IMR-90 (cell line): ENCODE measurements around the gene PITPNB.
A peak's percentile ranks its signal among the peaks of the same experiment; 100 is the strongest.

ENCODE experiments used
- BHLHE40 ChIP-seq: fragments of 150-350 bp; IDR thresholded peaks from 2 replicates; pipeline ENCODE4 v1.6.1; 2016; ENCODE audit warnings: mild to moderate bottlenecking, low read depth, low read length
- CHD1 ChIP-seq: IDR thresholded peaks from 2 replicates; pipeline ENCODE4 v1.6.1; 2012; ENCODE audit warnings: low read depth, low read length, improper control_type of control experiment
- FOS ChIP-seq: fragments of 150-350 bp; IDR thresholded peaks from 2 replicates; pipeline ENCODE4 v1.6.1; 2016; ENCODE audit warnings: low read depth, low read length
- MAFK ChIP-seq: IDR thresholded peaks from 2 replicates; pipeline ENCODE4 v1.6.1; 2012; ENCODE audit warnings: low read depth, low read length, improper control_type of control experiment
- MAZ ChIP-seq: IDR thresholded peaks from 2 replicates; pipeline ENCODE4 v1.6.1; 2012; ENCODE audit warnings: low read depth, mild to moderate bottlenecking, low read length, improper control_type of control experiment, moderate library complexity, borderline replicate concordance
- MXI1 ChIP-seq: IDR thresholded peaks from 2 replicates; pipeline ENCODE4 v1.6.1; 2012; ENCODE audit warnings: low read depth, mild to moderate bottlenecking, low read length, moderate library complexity, borderline replicate concordance
- POLR2A ChIP-seq: IDR thresholded peaks from 2 replicates; pipeline ENCODE4 v1.6.1; 2012; ENCODE audit warnings: mild to moderate bottlenecking, low read depth, low read length
- RAD21 ChIP-seq: IDR thresholded peaks from 2 replicates; pipeline ENCODE4 v1.6.1; 2012; ENCODE audit warnings: low read length, improper control_type of control experiment
- RFX5 ChIP-seq: IDR thresholded peaks from 2 replicates; pipeline ENCODE4 v1.8.0; 2012; ENCODE audit warnings: low read depth, mild to moderate bottlenecking, low read length, moderate library complexity
- SMC3 ChIP-seq: fragments of 150-350 bp; IDR thresholded peaks from 2 replicates; pipeline ENCODE4 v1.6.1; 2016; ENCODE audit warnings: low read depth, mild to moderate bottlenecking, antibody characterized with exemption, low read length, moderate library complexity
- TF ChIP-seq, protein P1 (sequence below): conservative IDR thresholded peaks from 2 replicates; pipeline ENCODE4 v1.5.1; 2012; ENCODE audit warnings: mild to moderate bottlenecking, low read depth, low read length, improper control_type of control experiment
- TF ChIP-seq, protein P2 (sequence below): fragments of 150-350 bp; IDR thresholded peaks from 2 replicates; pipeline ENCODE4 v1.6.1; 2017; ENCODE audit warnings: mild to moderate bottlenecking, antibody characterized with exemption, low read length, low read depth
- TF ChIP-seq, protein P3 (sequence below): fragments of 150-350 bp; IDR thresholded peaks from 2 replicates; pipeline ENCODE4 v1.6.1; 2016; ENCODE audit warnings: low read depth, mild to moderate bottlenecking, low read length, moderate library complexity, borderline replicate concordance

DNA sequence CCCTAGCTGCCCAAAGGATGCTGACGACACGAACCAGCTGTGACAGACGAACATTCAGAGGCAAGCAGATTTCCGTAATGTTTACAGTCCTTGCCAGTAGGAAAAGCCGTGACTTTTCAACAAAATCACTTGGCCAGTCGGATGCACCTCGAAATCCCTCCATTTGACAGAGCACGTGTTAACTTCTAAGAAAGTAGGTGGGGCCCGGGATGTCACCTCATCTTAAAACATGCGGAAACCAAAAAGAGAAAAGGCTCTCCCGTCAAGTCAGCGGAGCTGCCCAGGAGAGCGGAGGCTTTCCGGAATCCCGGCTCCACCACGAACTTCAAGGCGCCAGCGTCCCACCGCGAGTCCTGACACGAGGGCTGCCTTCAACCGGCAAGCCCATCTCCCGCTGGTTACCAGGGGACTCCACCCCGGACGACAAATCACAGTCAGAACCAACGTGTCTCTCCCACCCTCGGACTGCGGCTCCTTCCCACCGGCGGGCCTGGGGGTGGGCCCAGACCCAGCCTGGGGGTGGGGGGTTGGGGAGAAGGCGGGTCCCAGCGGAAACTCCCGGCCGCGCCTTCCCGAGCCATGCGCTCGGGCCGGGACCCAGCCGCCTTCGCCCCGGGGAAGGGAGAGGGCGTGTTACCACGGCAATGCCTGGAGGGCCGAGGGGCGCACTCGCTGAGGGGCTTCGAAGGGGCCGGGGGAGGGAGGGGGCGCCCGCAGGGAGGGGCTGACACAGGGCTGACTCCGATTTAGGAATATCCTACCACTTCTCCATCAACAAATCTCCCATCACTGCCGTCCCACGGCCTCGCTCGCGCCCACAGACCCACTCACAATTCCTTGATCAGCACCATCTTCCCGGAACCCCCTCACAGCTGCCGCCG is 475 bp downstream of the PITPNB start:
- peak; percentile 65 for TF ChIP-seq POLR2A
- TF ChIP-seq, protein P1, sequence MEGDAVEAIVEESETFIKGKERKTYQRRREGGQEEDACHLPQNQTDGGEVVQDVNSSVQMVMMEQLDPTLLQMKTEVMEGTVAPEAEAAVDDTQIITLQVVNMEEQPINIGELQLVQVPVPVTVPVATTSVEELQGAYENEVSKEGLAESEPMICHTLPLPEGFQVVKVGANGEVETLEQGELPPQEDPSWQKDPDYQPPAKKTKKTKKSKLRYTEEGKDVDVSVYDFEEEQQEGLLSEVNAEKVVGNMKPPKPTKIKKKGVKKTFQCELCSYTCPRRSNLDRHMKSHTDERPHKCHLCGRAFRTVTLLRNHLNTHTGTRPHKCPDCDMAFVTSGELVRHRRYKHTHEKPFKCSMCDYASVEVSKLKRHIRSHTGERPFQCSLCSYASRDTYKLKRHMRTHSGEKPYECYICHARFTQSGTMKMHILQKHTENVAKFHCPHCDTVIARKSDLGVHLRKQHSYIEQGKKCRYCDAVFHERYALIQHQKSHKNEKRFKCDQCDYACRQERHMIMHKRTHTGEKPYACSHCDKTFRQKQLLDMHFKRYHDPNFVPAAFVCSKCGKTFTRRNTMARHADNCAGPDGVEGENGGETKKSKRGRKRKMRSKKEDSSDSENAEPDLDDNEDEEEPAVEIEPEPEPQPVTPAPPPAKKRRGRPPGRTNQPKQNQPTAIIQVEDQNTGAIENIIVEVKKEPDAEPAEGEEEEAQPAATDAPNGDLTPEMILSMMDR: no peak
- TF ChIP-seq MAFK: no peak
- no peak for TF ChIP-seq FOS
- no peak for TF ChIP-seq BHLHE40
- TF ChIP-seq, protein P2, sequence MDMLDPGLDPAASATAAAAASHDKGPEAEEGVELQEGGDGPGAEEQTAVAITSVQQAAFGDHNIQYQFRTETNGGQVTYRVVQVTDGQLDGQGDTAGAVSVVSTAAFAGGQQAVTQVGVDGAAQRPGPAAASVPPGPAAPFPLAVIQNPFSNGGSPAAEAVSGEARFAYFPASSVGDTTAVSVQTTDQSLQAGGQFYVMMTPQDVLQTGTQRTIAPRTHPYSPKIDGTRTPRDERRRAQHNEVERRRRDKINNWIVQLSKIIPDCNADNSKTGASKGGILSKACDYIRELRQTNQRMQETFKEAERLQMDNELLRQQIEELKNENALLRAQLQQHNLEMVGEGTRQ: no peak
- no peak for TF ChIP-seq MAZ
- TF ChIP-seq, protein P3, sequence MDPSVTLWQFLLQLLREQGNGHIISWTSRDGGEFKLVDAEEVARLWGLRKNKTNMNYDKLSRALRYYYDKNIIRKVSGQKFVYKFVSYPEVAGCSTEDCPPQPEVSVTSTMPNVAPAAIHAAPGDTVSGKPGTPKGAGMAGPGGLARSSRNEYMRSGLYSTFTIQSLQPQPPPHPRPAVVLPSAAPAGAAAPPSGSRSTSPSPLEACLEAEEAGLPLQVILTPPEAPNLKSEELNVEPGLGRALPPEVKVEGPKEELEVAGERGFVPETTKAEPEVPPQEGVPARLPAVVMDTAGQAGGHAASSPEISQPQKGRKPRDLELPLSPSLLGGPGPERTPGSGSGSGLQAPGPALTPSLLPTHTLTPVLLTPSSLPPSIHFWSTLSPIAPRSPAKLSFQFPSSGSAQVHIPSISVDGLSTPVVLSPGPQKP: no peak
- TF ChIP-seq RFX5: no peak
- TF ChIP-seq RAD21: no peak
- no peak; the same call in 1 of the 2 replicates for TF ChIP-seq CHD1
- TF ChIP-seq MXI1: peak; percentile 95
- no peak for TF ChIP-seq SMC3
